Hematopoietic multipotent progenitor cell treated with erythropoietin and hydrocortisone succinate and interleukin-3 and kit ligand, for 4 days (in vitro differentiated cells): ENCODE data around the gene BCR.

Source experiments
- DNase-seq: peaks from one replicate; pipeline ENCODE4 v3.0.0-alpha.2; 2015

The BCR gene

GRCh38 chr22:23202812-23203451 lies 22.6 kb downstream of the BCR start:
- no peak for DNase-seq

- no peak for DNase-seq
Observed at GRCh38 chr22:23203452-23204124, 23.3 kb downstream of the BCR start.

- DNase-seq, result no peak
Observed at GRCh38 chr22:23204125-23204488, 23.8 kb downstream of the BCR start.

- DNase-seq, result no peak
Observed at GRCh38 chr22:23204541-23205157, 24.3 kb downstream of the BCR start.

- DNase-seq, result no peak
Observed at GRCh38 chr22:23205339-23206049, 25.2 kb downstream of the BCR start.

GRCh38 chr22:23206915-23207314 lies 26.6 kb downstream of the BCR start:
- no peak for DNase-seq

- no peak for DNase-seq
Observed at GRCh38 chr22:23207729-23208393, 27.6 kb downstream of the BCR start.

GRCh38 chr22:23210428-23211170 lies 30.3 kb downstream of the BCR start:
- no peak for DNase-seq

- DNase-seq, result no peak
Observed at GRCh38 chr22:23211622-23212021, 31.3 kb downstream of the BCR start.

GRCh38 chr22:23212061-23213021 lies 32.0 kb downstream of the BCR start:
- peak; percentile 54 for DNase-seq

GRCh38 chr22:23213022-23213555 lies 32.8 kb downstream of the BCR start:
- no peak for DNase-seq

- peak; percentile 58 for DNase-seq
Observed at GRCh38 chr22:23213581-23214334, 33.4 kb downstream of the BCR start.

- no peak for DNase-seq
Observed at GRCh38 chr22:23214398-23214797, 34.1 kb downstream of the BCR start.

GRCh38 chr22:23215294-23216241 lies 35.3 kb downstream of the BCR start:
- DNase-seq, result peak; percentile 95

- DNase-seq, result peak; percentile 95
Observed at GRCh38 chr22:23216461-23217170, 36.3 kb downstream of the BCR start.

- DNase-seq, result no peak
Observed at GRCh38 chr22:23217171-23218052, 37.1 kb downstream of the BCR start.
